ENCODE data around the gene CNTFR.
A peak's percentile ranks its signal among the peaks of the same experiment; 100 is the strongest.

Gene CNTFR

DNA sequence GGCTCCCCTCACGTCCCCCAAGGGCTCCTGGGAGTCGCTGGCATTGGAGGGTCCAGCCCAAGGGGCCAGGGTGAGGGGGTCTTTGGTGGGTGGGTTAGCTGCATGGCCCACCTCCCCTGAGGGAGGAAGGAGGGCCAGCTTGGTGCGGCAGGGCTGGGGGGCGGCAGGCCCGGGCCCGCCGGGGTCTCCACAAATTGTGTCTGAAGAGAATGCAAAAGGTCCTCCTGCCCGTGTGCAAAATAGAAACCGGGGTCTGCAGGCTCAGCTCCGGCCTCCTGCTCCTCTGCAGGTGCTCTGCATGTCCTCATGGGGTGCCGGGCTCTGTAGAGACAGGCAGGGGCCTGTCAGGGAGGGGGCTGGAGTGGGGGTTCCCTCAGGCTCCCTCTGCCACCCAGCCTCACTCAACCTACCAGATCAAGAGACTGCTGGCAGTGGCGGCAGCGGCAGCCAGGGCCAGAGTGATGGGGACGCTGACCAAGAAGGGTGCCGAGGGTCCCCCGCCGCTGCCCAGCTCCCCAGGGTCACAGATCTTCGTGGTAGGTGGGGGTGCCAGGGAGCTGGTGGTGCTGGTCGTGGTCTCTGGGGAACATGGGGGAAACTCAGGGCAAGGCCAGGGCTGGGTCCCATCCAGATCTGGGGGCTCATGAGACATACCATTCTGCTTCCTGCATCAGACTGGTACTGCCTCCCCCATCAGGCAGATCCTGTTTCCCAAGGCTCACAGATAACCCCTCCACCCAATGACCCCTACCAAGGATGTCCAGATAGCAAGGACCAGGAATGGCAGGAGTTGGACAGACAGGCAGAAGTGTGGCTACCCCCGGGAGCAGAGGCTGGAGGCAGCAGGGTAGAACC is 37.5 kb downstream of the CNTFR start:
- H3K4me3 ChIP-seq: no peak overlapping the region
- no peak overlapping the region for H3K27ac ChIP-seq
- TF ChIP-seq, protein P1, sequence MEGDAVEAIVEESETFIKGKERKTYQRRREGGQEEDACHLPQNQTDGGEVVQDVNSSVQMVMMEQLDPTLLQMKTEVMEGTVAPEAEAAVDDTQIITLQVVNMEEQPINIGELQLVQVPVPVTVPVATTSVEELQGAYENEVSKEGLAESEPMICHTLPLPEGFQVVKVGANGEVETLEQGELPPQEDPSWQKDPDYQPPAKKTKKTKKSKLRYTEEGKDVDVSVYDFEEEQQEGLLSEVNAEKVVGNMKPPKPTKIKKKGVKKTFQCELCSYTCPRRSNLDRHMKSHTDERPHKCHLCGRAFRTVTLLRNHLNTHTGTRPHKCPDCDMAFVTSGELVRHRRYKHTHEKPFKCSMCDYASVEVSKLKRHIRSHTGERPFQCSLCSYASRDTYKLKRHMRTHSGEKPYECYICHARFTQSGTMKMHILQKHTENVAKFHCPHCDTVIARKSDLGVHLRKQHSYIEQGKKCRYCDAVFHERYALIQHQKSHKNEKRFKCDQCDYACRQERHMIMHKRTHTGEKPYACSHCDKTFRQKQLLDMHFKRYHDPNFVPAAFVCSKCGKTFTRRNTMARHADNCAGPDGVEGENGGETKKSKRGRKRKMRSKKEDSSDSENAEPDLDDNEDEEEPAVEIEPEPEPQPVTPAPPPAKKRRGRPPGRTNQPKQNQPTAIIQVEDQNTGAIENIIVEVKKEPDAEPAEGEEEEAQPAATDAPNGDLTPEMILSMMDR (IDR thresholded peaks at IDR 0.05): no peak
- no peak for DNase-seq (ENCODE audit: low spot score)

DNA sequence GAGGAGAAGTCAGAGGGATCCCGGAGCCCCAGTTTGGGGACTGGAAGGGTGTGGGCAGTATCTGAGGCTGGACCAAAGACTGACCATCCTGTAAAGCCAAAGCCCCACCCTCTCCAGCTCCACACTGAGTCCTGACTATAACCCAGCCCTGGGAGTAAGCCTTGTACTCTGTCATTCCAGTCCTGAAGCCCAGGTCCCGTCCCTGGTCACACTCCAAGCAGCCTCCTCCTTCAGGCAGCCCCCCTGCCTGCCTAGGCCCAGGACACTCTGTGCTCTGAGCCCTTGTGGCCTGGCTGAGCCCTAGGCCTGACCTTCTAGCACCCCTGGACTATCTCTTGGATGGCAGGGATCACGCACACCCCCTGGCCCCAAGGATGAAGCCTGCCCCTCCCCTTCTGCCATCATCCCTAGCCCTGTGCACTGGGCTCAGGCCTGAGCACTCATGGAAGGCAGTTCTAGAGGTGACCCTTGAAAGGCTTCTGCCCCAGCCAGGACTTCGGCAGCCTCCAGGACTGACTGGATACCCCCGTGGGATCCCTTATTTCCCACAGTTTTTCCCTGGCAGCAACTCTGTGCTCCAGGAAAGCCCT is 38.7 kb downstream of the CNTFR start:
- H3K27ac ChIP-seq: no peak overlapping the region
- DNase-seq (ENCODE audit: low spot score): no peak
- no peak overlapping the region for H3K4me3 ChIP-seq
- TF ChIP-seq, protein P1 (IDR thresholded peaks at IDR 0.05): no peak

DNA sequence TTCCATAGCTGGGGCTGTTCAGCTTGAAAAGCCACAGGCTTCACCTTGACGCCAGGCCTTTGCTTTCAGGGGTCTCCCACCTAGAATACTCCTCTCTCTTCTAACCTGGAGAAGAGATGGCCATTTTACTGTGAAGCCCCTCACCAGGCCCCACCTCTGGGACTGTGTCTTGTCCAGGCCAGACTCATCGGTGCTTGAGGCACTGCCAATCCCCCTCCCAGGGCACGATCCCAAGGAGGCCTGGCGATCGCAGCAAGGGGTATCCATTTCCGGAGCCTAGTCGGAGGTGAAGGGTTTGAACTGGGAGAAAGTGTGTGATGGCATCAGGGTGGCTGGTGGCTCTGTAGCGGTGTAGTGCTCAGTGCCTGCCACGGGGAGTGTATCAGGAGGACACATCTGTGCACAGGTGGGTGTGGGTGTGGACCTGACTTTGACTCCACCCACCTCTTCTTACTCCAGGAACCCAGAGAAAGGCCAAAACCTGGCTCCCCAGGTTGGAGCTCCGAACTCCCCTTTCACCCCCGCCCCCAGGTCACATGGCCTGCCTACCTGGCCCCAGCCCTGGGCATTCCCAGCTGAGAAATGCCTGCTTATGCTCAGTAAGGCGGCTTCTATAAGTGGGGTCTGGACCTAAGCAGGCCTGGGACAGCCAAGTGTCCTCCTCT is 39.4 kb downstream of the CNTFR start:
- DNase-seq (ENCODE audit: low spot score): peak; percentile 64
- Histone ChIP-seq H3K27ac (no peak overlapping the region), H3K4me3 (no peak overlapping the region)
- TF ChIP-seq, protein P1 (IDR thresholded peaks at IDR 0.05): no peak

DNA sequence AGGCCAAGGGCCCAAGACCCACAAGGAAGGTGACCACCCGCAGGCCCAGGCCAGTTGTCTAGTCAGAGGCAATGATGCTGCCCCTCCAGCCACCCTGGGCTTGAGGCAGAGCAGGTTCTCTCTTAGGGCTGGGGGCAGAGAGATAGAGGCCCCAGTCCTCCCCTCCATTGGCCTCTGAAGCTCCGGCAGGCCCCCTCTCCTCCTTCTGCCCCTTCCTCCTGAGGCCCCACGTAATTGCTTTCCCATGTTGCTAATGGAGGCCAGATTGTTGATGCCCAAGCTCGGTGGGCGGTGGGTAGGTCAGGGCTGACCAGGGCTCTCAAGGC is 40.2 kb downstream of the CNTFR start:
- TF ChIP-seq, protein P1 (IDR thresholded peaks at IDR 0.05): no peak
- DNase-seq (ENCODE audit: low spot score): peak; percentile 59
- H3K4me3 ChIP-seq: no peak overlapping the region
- no peak overlapping the region for H3K27ac ChIP-seq

DNA sequence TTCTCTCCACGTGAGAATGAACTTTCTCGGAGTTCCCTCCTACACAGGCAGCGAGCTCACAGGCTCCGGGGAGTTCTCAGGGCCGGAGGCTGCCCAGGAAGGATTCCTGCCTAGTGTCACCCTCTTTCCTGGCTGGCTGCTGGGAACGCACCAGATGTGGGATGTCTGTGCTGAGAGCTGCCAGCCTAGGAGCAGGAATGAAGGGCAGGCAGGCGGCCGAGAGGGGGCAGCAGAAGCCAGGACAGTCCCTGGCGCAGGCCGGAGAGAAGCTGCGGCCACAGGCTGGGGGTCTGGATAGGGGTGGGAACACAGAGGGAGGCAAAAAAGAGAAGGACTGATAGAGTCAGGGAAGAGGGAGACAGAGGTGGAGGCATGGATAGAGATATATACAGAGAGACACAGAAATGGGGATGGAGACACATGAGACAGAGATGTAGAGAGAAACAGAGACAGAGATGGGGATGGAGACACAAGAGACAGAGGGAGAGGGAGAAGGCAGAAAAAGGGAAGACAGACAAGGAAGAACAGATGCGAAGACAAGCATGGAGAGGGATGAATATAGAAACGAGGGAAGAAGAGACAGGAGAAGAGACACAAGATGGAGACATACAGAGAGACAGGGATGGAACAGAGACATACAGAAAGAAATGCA is 41.4 kb downstream of the CNTFR start:
- H3K4me3 ChIP-seq: no peak overlapping the region
- peak; percentile 75 for DNase-seq (ENCODE audit: low spot score)
- TF ChIP-seq, protein P1 (IDR thresholded peaks at IDR 0.05): peak; percentile 84
- no peak overlapping the region for H3K27ac ChIP-seq

DNA sequence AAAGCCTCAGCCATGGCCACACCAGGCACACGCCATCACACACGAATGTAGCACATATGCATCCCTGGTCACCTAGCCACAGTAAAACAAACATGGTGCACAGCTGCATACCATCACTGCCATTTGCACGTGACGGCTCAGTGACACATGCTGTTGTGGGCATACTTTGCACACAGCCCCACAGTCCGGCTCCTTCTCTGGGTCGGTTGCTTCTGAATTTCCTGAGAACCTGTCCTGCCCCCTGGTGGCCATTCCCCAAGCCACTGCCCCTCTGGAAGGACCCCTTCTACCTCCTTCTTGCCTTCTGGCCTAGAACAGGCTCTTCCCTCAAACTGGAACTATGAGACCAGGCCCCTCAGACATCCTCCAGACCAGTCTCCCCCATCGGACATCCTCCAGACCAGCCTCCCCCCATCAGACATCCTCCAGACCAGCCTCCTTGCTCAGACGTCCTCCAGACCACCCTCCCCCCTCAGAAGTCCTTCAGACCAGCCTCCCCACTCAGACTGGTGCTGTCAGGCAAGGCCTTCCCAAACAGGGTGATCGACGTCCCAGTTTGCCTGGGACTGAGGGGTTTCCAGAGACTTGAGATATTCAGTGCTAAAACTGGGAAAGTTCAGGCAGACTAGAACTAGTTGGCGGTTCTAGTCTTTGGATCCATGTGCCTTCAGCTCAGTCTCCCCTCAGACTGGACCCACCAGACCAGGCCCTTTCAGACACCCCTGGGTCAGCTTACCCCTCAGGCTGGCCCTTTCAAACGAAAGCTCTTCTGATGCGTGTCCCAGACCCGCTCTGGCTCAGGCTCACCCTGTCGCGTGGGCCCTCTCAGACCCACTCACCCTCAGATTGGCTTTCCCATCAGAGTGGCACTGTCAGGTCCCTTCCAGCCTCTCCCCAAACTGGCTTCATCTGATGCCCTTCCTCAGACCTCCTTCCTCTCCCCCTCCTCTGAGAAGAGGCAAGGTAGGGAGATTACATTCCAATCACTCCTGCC is 42.4 kb downstream of the CNTFR start:
- Histone ChIP-seq H3K4me3 (no peak overlapping the region), H3K27ac (no peak overlapping the region)
- DNase-seq (ENCODE audit: low spot score): peak; percentile 70
- TF ChIP-seq, protein P1 (IDR thresholded peaks at IDR 0.05): peak; percentile 64
